ENCODE measurements around the gene CALB2.

DNA sequence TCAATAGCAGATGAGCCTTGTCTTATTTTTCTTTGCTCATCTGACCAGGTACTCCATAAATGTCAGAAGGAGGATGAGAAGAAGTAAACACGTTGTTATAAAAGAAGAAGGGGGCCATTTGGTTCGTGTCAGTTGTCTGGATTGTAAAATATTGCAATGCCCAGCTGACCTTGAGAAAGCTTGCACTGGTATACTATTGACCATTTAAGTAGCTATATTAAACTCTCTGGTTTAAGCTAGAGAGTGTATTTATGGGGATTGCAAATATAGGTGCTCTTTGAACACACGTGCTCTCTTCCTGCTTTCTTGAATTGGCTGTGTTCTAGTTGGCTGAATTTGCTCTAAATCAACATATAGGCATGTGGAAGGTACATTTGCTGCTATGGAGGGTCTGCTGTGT lies 43.3 kb upstream of the CALB2 start:
- TF ChIP-seq, protein P1, sequence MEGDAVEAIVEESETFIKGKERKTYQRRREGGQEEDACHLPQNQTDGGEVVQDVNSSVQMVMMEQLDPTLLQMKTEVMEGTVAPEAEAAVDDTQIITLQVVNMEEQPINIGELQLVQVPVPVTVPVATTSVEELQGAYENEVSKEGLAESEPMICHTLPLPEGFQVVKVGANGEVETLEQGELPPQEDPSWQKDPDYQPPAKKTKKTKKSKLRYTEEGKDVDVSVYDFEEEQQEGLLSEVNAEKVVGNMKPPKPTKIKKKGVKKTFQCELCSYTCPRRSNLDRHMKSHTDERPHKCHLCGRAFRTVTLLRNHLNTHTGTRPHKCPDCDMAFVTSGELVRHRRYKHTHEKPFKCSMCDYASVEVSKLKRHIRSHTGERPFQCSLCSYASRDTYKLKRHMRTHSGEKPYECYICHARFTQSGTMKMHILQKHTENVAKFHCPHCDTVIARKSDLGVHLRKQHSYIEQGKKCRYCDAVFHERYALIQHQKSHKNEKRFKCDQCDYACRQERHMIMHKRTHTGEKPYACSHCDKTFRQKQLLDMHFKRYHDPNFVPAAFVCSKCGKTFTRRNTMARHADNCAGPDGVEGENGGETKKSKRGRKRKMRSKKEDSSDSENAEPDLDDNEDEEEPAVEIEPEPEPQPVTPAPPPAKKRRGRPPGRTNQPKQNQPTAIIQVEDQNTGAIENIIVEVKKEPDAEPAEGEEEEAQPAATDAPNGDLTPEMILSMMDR (IDR thresholded peaks at IDR 0.05) = no peak
- TF ChIP-seq POLR2A (IDR thresholded peaks at IDR 0.05) = no peak

All from uterus (tissue), 2 donors.